C4-2B (cell line): ENCODE results near the gene CLEC7A.

Experiments used
- ZFX ChIP-seq: fragments of 450-650 bp; IDR thresholded peaks from 2 replicates; pipeline ENCODE4 v1.6.1; 2017
- TF ChIP-seq, protein P1 (sequence below): fragments of 450-650 bp; conservative IDR thresholded peaks from 2 replicates; pipeline ENCODE4 v1.5.1; 2017; ENCODE audit warnings: mild to moderate bottlenecking

GRCh38 chr12:10070380-10070779, 59.6 kb downstream of the CLEC7A start:
- TF ChIP-seq, protein P1, sequence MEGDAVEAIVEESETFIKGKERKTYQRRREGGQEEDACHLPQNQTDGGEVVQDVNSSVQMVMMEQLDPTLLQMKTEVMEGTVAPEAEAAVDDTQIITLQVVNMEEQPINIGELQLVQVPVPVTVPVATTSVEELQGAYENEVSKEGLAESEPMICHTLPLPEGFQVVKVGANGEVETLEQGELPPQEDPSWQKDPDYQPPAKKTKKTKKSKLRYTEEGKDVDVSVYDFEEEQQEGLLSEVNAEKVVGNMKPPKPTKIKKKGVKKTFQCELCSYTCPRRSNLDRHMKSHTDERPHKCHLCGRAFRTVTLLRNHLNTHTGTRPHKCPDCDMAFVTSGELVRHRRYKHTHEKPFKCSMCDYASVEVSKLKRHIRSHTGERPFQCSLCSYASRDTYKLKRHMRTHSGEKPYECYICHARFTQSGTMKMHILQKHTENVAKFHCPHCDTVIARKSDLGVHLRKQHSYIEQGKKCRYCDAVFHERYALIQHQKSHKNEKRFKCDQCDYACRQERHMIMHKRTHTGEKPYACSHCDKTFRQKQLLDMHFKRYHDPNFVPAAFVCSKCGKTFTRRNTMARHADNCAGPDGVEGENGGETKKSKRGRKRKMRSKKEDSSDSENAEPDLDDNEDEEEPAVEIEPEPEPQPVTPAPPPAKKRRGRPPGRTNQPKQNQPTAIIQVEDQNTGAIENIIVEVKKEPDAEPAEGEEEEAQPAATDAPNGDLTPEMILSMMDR, result no peak
- TF ChIP-seq ZFX, result no peak
